ENCODE data around the gene CD177.
"Not testable (repeated sequence)": the region's sequence is repeated elsewhere in the genome, so short reads cannot be mapped to it uniquely, and the experiment has no call there.

CD177 gene

GRCh38 chr19:43332058-43332922, 21.2 kb upstream of the CD177 start:
- DNase-seq: no peak

- DNase-seq: not testable (repeated sequence)
These were observed 17.0 kb upstream of the CD177 start for GRCh38 chr19:43336508-43336907.

- DNase-seq: no peak
These were observed 15.7 kb upstream of the CD177 start for GRCh38 chr19:43337737-43338136.

- DNase-seq: no peak
These were observed 15.0 kb upstream of the CD177 start for GRCh38 chr19:43338530-43338929.

- DNase-seq: not testable (repeated sequence)
These were observed 14.1 kb upstream of the CD177 start for GRCh38 chr19:43339243-43339930.

- DNase-seq: not testable (repeated sequence)
These were observed 13.4 kb upstream of the CD177 start for GRCh38 chr19:43340101-43340500.

- DNase-seq: not testable (repeated sequence)
These were observed 12.4 kb upstream of the CD177 start for GRCh38 chr19:43341098-43341497.

GRCh38 chr19:43342104-43342503, 11.4 kb upstream of the CD177 start:
- DNase-seq: not testable (repeated sequence)

- not testable (repeated sequence) for DNase-seq
These were observed 9.1 kb upstream of the CD177 start for GRCh38 chr19:43344347-43344925.

- not testable (repeated sequence) for DNase-seq
These were observed 3.7 kb upstream of the CD177 start for GRCh38 chr19:43349813-43350212.

GRCh38 chr19:43351998-43352746, 1.3 kb upstream of the CD177 start:
- DNase-seq: no peak

GRCh38 chr19:43354305-43354627, 780 bp downstream of the CD177 start:
- peak in 1 of 56 donors; percentile 0 for DNase-seq

GRCh38 chr19:43356749-43357148, 3.3 kb downstream of the CD177 start:
- not testable (repeated sequence) for DNase-seq

GRCh38 chr19:43362179-43362578, 8.7 kb downstream of the CD177 start:
- DNase-seq: no peak

- DNase-seq: no peak
These were observed 9.3 kb downstream of the CD177 start for GRCh38 chr19:43362745-43363144.

- not testable (repeated sequence) for DNase-seq
These were observed 12.2 kb downstream of the CD177 start for GRCh38 chr19:43365677-43366076.

GRCh38 chr19:43367822-43368221, 14.3 kb downstream of the CD177 start:
- no peak for DNase-seq

GRCh38 chr19:43368897-43369296, 15.4 kb downstream of the CD177 start:
- DNase-seq: not testable (repeated sequence)

- DNase-seq: no peak
These were observed 18.4 kb downstream of the CD177 start for GRCh38 chr19:43371909-43372308.

GRCh38 chr19:43372462-43372861, 19.0 kb downstream of the CD177 start:
- no peak for DNase-seq

- DNase-seq: not testable (repeated sequence)
These were observed 24.1 kb downstream of the CD177 start for GRCh38 chr19:43377624-43378023.

- no peak for DNase-seq
These were observed 26.5 kb downstream of the CD177 start for GRCh38 chr19:43380008-43380407.
